Breast epithelium (tissue), 4 donors: Measurements from ENCODE around the gene DNAJC3. TPM values are rescaled to one million over a fixed set of nuclear protein-coding genes. Genes with fewer than 3 reads are reported as not detected.
"Not testable (repeated sequence)": the region's sequence is repeated elsewhere in the genome, so short reads cannot be mapped to it uniquely, and the experiment has no call there.

ENCODE experiments used
- DNase-seq, 2 donors: peaks; one replicate each; pipeline ENCODE4 v3.0.0-alpha.2; 2019; ENCODE audit warnings: low spot score in 2 of 2
- H3K27ac ChIP-seq, 2 donors: fragments of 200-600 bp; sonication (generic) in 1 of 2; one replicate each; pipeline ENCODE4 v1.5.1; 2016 to 2019; ENCODE audit warnings: mild to moderate bottlenecking in 1 of 2
- H3K27me3 ChIP-seq, 2 donors: fragments of 200-600 bp; sonication (generic) in 1 of 2; one replicate each; pipeline versions ENCODE4 v1.5.1 to v1.6.0; 2017 to 2019; ENCODE audit warnings: control low read depth in 1 of 2, mild to moderate bottlenecking in 1 of 2
- H3K36me3 ChIP-seq: fragments of 200-600 bp; one replicate; pipeline ENCODE4 v1.5.1; 2019
- H3K4me1 ChIP-seq, 2 donors: fragments of 200-600 bp; sonication (generic); one replicate each; pipeline ENCODE4 v1.5.1; 2016 to 2019; ENCODE audit warnings: control low read depth in 1 of 2
- H3K4me3 ChIP-seq, 3 donors: fragments of 200-600 bp; sonication (generic); 1 replicate in 2 of 3; 2 replicates in 1 of 3; pipeline ENCODE4 v1.5.1; 2016 to 2019; ENCODE audit warnings: mild to moderate bottlenecking in 3 of 3, moderate library complexity in 2 of 3
- H3K9me3 ChIP-seq, 2 donors: fragments of 200-600 bp; sonication (generic) in 1 of 2; one replicate each; pipeline ENCODE4 v1.5.1; 2016 to 2019; ENCODE audit warnings: control low read depth in 1 of 2
- CTCF ChIP-seq, 3 donors: fragments of 450-650 bp; IDR thresholded peaks; one replicate each; pipeline ENCODE4 v1.5.1; 2016 to 2017; ENCODE audit warnings: antibody characterized with exemption in 3 of 3, mild to moderate bottlenecking in 3 of 3, moderate library complexity in 3 of 3
- POLR2A ChIP-seq: fragments of 450-650 bp; IDR thresholded peaks from one replicate; pipeline ENCODE4 v1.6.1; 2016; ENCODE audit warnings: antibody characterized with exemption, mild to moderate bottlenecking, moderate library complexity
- POLR2AphosphoS5 ChIP-seq, 3 donors: sonication (generic); formaldehyde crosslinking; IDR thresholded peaks; one replicate each; pipeline ENCODE4 v1.6.1; 2017; ENCODE audit warnings: antibody characterized with exemption in 3 of 3
- intact Hi-C: fragments of 100-400 bp; cut with DNase I; formaldehyde crosslinking; loops from one replicate; pipeline ENCODE4 v1.15.1; 2023; ENCODE audit warnings: low total_unique reads
- total RNA-seq, 3 donors: library from RNA; depleted of rRNA; stranded (reverse); fragments of >200 nt; gene quantifications; one replicate each; pipeline ENCODE4 v1.1.0, GENCODE V29; 2016

Gene DNAJC3
- total RNA-seq, 3 donors from 2014 or later: 44.3 to 62.3 (median 60.3) TPM

- H3K27me3 ChIP-seq: no peaks in the 10 kb centered on the region
- H3K27ac ChIP-seq: no peak overlapping the region
- H3K4me1 ChIP-seq: no peaks in the 10 kb centered on the region
- H3K36me3 ChIP-seq: no peaks in the 10 kb centered on the region
- TF ChIP-seq POLR2AphosphoS5 (IDR thresholded peaks at IDR 0.05) (no peak), CTCF (IDR thresholded peaks at IDR 0.05) (no peak), POLR2A (no peak)
- intact Hi-C loops: no loop called here
- no peak for DNase-seq
- no peak overlapping the region for H3K4me3 ChIP-seq
- no peaks in the 10 kb centered on the region for H3K9me3 ChIP-seq
Observed at GRCh38 chr13:95754069-95754468, 77.1 kb downstream of the DNAJC3 start.

GRCh38 chr13:95756072-95756471 is 79.1 kb downstream of the DNAJC3 start:
- no peak for TF ChIP-seq CTCF (IDR thresholded peaks at IDR 0.05)
- no peak for TF ChIP-seq POLR2AphosphoS5 (IDR thresholded peaks at IDR 0.05)
- TF ChIP-seq POLR2A: no peak
- no peaks in the 10 kb centered on the region for H3K36me3 ChIP-seq
- H3K27ac ChIP-seq: no peak overlapping the region
- intact Hi-C loops: no loop called here
- no peaks in the 10 kb centered on the region for H3K4me1 ChIP-seq
- no peaks in the 10 kb centered on the region for H3K27me3 ChIP-seq
- no peaks in the 10 kb centered on the region for H3K9me3 ChIP-seq
- H3K4me3 ChIP-seq: no peak overlapping the region
- DNase-seq: no peak

GRCh38 chr13:95762626-95763025 is 85.7 kb downstream of the DNAJC3 start:
- H3K36me3 ChIP-seq, DNase-seq, H3K4me3 ChIP-seq, H3K27me3 ChIP-seq, intact Hi-C loops, H3K9me3 ChIP-seq, H3K4me1 ChIP-seq, H3K27ac ChIP-seq: not testable (repeated sequence)

GRCh38 chr13:95763601-95764000 is 86.7 kb downstream of the DNAJC3 start:
- Histone ChIP-seq H3K9me3 (no peaks in the 10 kb centered on the region), H3K4me1 (no peaks in the 10 kb centered on the region), H3K4me3 (no peak overlapping the region), H3K36me3 (no peaks in the 10 kb centered on the region), H3K27ac (no peak overlapping the region), H3K27me3 (no peaks in the 10 kb centered on the region)
- DNase-seq: no peak
- TF ChIP-seq CTCF (IDR thresholded peaks at IDR 0.05) (no peak), POLR2AphosphoS5 (IDR thresholded peaks at IDR 0.05) (no peak), POLR2A (no peak)
- intact Hi-C loops: no loop called here

GRCh38 chr13:95771905-95772304 is 95.0 kb downstream of the DNAJC3 start:
- Histone ChIP-seq H3K27me3 (no peaks in the 10 kb centered on the region), H3K9me3 (no peaks in the 10 kb centered on the region), H3K4me1 (no peaks in the 10 kb centered on the region), H3K36me3 (no peaks in the 10 kb centered on the region), H3K27ac (no peak overlapping the region), H3K4me3 (no peak overlapping the region)
- no peak for TF ChIP-seq CTCF (IDR thresholded peaks at IDR 0.05)
- TF ChIP-seq POLR2A: no peak
- TF ChIP-seq POLR2AphosphoS5 (IDR thresholded peaks at IDR 0.05): no peak
- intact Hi-C loops: no loop called here
- no peak for DNase-seq

- H3K27ac ChIP-seq: no peak overlapping the region
- H3K4me1 ChIP-seq: no peaks in the 10 kb centered on the region
- no peak for DNase-seq
- no peak overlapping the region for H3K4me3 ChIP-seq
- H3K9me3 ChIP-seq: no peaks in the 10 kb centered on the region
- no peaks in the 10 kb centered on the region for H3K36me3 ChIP-seq
- intact Hi-C loops: no loop called here
- no peaks in the 10 kb centered on the region for H3K27me3 ChIP-seq
- no peak for TF ChIP-seq CTCF (IDR thresholded peaks at IDR 0.05)
- no peak for TF ChIP-seq POLR2A
- no peak for TF ChIP-seq POLR2AphosphoS5 (IDR thresholded peaks at IDR 0.05)
Observed at GRCh38 chr13:95779522-95779921, 102.6 kb downstream of the DNAJC3 start.
